Body of pancreas (tissue), 4 donors: ENCODE results near the gene CPNE7. TPM values are rescaled to one million over a fixed set of nuclear protein-coding genes. Genes with fewer than 3 reads are reported as not detected.
A peak's percentile ranks its signal among the peaks of the same experiment; 100 is the strongest.

Experiments used
- ATAC-seq: fragments of 150-250 bp; one replicate; pipeline ENCODE4 v1.9.1; 2016
- DNase-seq, 4 donors: peaks; one replicate each; pipeline ENCODE4 v3.0.0-alpha.2; 2019
- H3K27ac ChIP-seq, 4 donors: fragments of 200-600 bp; sonication (generic); 1 replicate in 3 of 4; 2 replicates in 1 of 4; pipeline versions ENCODE4 v1.5.1 to v1.6.1; 2016 to 2019; ENCODE audit warnings: mild to moderate bottlenecking in 1 of 4, mixed read lengths in 1 of 4, moderate library complexity in 1 of 4
- H3K27me3 ChIP-seq, 2 donors: fragments of 200-600 bp; sonication (generic); one replicate each; pipeline ENCODE4 v1.6.0; 2016; ENCODE audit warnings: mild to moderate bottlenecking in 1 of 2
- H3K36me3 ChIP-seq, 2 donors: fragments of 200-600 bp; sonication (generic); replicated peaks in 1 of 2; 2 replicates each; pipeline ENCODE4 v1.5.1; 2016; ENCODE audit warnings: low read depth in 2 of 2; ENCODE audit not compliant: insufficient read depth in 1 of 2
- H3K4me1 ChIP-seq: fragments of 200-600 bp; sonication (generic); one replicate; pipeline ENCODE4 v1.6.0; 2016
- H3K4me3 ChIP-seq, 2 donors: fragments of 200-600 bp; sonication (generic); 1 replicate in 1 of 2; 2 replicates in 1 of 2; pipeline ENCODE4 v1.5.1; 2016 to 2019
- H3K9me3 ChIP-seq, 3 donors: fragments of 200-600 bp; sonication (generic); 1 replicate in 2 of 3; 2 replicates in 1 of 3; pipeline ENCODE4 v1.5.1; 2016
- POLR2A ChIP-seq, 3 donors: fragments of 450-650 bp; IDR thresholded peaks; one replicate each; pipeline ENCODE4 v1.6.1; 2016; ENCODE audit warnings: antibody characterized with exemption in 3 of 3, mild to moderate bottlenecking in 2 of 3
- whole genome bisulfite sequencing, 2 donors: methylation state at CpG; one replicate each; pipeline ENCODE4 v1.1.5; 2017; 5-methylcytosine and 5-hydroxymethylcytosine counted together
- intact Hi-C: fragments of 100-400 bp; cut with DNase I; formaldehyde crosslinking; loops from one replicate; pipeline ENCODE4 v1.15.1; 2023
- total RNA-seq, 2 donors: library from RNA; depleted of rRNA; stranded (reverse); fragments of >200 nt; gene quantifications; one replicate each; pipeline ENCODE4 v1.1.0, GENCODE V29; 2016
- TF ChIP-seq, protein P1 (sequence below), 7 experiments: fragments of 450-650 bp in 4 of 7; fragments of 200-600 bp in 3 of 7; sonication (generic) in 3 of 7; IDR thresholded peaks; one replicate each; pipeline ENCODE4 v1.5.1; 2016 to 2019; ENCODE audit warnings: antibody characterized with exemption in 7 of 7

CPNE7 gene
- total RNA-seq, 2 donors from 2014 or later, result 2.1 TPM; not detected in 1

GRCh38 chr16:89636663-89637062 lies 61.1 kb downstream of the CPNE7 start:
- no peak overlapping the region for H3K4me3 ChIP-seq
- DNase-seq, result no peak

DNA sequence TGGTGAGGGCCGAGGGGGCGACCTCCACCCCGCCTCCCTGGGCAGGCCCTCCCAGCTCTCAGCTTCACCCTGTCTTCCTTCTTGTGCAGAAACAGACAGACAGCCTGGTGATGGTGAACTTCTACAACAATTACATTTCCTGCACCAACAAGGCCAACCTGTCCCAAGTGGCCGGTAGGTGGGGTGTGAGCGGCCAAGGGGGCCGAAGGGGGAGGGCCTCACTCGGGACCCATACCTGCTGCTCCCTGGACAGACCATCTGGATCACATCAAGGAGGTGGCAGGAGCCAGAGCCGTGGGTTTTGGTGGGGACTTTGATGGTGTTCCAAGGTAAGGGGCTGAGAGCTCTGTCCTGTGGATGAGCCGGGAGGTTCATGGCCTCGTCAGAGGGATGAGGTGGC lies 61.8 kb downstream of the CPNE7 start:
- DNase-seq (no peak), ATAC-seq (no peak)
- intact Hi-C loops, result no loop called here
- Histone ChIP-seq H3K27ac (no peak overlapping the region), H3K4me1 (peaks cover 17% of the 10 kb centered on the region), H3K9me3 (no peaks in the 10 kb centered on the region), H3K4me3 (no peak overlapping the region), H3K27me3 (no peaks in the 10 kb centered on the region), H3K36me3 (no peaks in the 10 kb centered on the region)
- no peak for TF ChIP-seq POLR2A (IDR thresholded peaks at IDR 0.05)
- TF ChIP-seq, protein P1, sequence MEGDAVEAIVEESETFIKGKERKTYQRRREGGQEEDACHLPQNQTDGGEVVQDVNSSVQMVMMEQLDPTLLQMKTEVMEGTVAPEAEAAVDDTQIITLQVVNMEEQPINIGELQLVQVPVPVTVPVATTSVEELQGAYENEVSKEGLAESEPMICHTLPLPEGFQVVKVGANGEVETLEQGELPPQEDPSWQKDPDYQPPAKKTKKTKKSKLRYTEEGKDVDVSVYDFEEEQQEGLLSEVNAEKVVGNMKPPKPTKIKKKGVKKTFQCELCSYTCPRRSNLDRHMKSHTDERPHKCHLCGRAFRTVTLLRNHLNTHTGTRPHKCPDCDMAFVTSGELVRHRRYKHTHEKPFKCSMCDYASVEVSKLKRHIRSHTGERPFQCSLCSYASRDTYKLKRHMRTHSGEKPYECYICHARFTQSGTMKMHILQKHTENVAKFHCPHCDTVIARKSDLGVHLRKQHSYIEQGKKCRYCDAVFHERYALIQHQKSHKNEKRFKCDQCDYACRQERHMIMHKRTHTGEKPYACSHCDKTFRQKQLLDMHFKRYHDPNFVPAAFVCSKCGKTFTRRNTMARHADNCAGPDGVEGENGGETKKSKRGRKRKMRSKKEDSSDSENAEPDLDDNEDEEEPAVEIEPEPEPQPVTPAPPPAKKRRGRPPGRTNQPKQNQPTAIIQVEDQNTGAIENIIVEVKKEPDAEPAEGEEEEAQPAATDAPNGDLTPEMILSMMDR (IDR thresholded peaks at IDR 0.05), result no peak
- 71 to 80% methylated on average over 10 of the region's 10 CpGs for WGBS, 2 donors

More at GRCh38 chr16:89636663-89637062, 61.1 kb downstream of the CPNE7 start:
- WGBS, 2 donors, result 87% methylated on average over 12 of the region's 12 CpGs; no CpG with 5 or more reads in 1 of the 2 donors
- Histone ChIP-seq H3K36me3 (no peaks in the 10 kb centered on the region), H3K4me1 (peaks cover 15% of the 10 kb centered on the region), H3K27me3 (no peaks in the 10 kb centered on the region), H3K27ac (no peak overlapping the region), H3K9me3 (no peaks in the 10 kb centered on the region)
- no peak for ATAC-seq
- TF ChIP-seq, protein P1 (IDR thresholded peaks at IDR 0.05), result no peak
- no peak for TF ChIP-seq POLR2A (IDR thresholded peaks at IDR 0.05)
- intact Hi-C loops, result no loop called here

DNA sequence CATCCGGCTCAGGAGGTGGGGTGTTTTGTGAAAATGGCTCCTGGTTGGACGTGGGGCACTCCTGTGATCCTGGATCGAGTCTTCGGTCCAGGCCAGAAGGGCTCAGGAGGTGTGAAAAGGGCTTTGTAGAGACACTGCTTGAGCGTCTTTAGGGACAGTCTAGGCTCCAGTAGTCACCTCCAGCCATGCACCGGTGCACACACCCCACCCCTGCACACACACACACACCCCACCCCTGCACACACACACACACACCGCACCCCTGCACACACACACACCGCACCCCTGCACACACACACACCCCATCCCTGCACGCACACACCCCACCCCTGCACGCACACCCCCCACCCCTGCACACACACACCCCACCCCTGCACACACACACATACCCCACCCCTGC lies 62.9 kb downstream of the CPNE7 start:
- H3K4me1 ChIP-seq, result peaks cover 17% of the 10 kb centered on the region
- TF ChIP-seq, protein P1 (IDR thresholded peaks at IDR 0.05), result no peak
- no peak for TF ChIP-seq POLR2A (IDR thresholded peaks at IDR 0.05)
- H3K27ac ChIP-seq, result no peak overlapping the region
- ATAC-seq, result no peak
- no peaks in the 10 kb centered on the region for H3K36me3 ChIP-seq
- 75 to 86% methylated on average over 7 to 9 of the region's 10 CpGs for WGBS, 2 donors
- H3K4me3 ChIP-seq, result no peak overlapping the region
- no peaks in the 10 kb centered on the region for H3K9me3 ChIP-seq
- intact Hi-C loops, result no loop called here
- no peaks in the 10 kb centered on the region for H3K27me3 ChIP-seq
- no peak for DNase-seq

- Histone ChIP-seq H3K36me3 (no peaks in the 10 kb centered on the region), H3K9me3 (no peaks in the 10 kb centered on the region), H3K27ac (no peak overlapping the region), H3K4me1 (peaks cover 17% of the 10 kb centered on the region), H3K4me3 (no peak overlapping the region), H3K27me3 (no peaks in the 10 kb centered on the region)
- DNase-seq, result no peak
- TF ChIP-seq POLR2A (IDR thresholded peaks at IDR 0.05), result no peak
- TF ChIP-seq, protein P1 (IDR thresholded peaks at IDR 0.05), result no peak
- intact Hi-C loops, result no loop called here
- ATAC-seq, result no peak
- WGBS, 2 donors, result 89 to 94% methylated on average over 6 of the region's 6 CpGs
These were observed 63.8 kb downstream of the CPNE7 start for GRCh38 chr16:89639385-89639784.

- H3K36me3 ChIP-seq, result peaks cover 0 to 14% of the 10 kb centered on the region in 2 donors
- H3K4me1 ChIP-seq, result peaks cover 17% of the 10 kb centered on the region
- peak overlapping the region in 1 of 4 donors; percentile 46 for H3K27ac ChIP-seq
- intact Hi-C loops, result no loop called here
- 11 to 29% methylated on average over 12 to 14 of the region's 14 CpGs for WGBS, 2 donors
- ATAC-seq (no peak), DNase-seq (no peak)
- no peaks in the 10 kb centered on the region for H3K9me3 ChIP-seq
- H3K27me3 ChIP-seq, result no peaks in the 10 kb centered on the region
- H3K4me3 ChIP-seq, result no peak overlapping the region
- TF ChIP-seq, protein P1 (IDR thresholded peaks at IDR 0.05), result no peak
- no peak for TF ChIP-seq POLR2A (IDR thresholded peaks at IDR 0.05)
These were observed 66.0 kb downstream of the CPNE7 start for GRCh38 chr16:89641458-89642119.
